Fibroblast of lung (primary cell): ENCODE data around the gene SELENOI. TPM values are rescaled to one million over a fixed set of nuclear protein-coding genes. Genes with fewer than 3 reads are reported as not detected.
A peak's percentile ranks its signal among the peaks of the same experiment; 100 is the strongest.
"Not testable (repeated sequence)": the region's sequence is repeated elsewhere in the genome, so short reads cannot be mapped to it uniquely, and the experiment has no call there.

Experiments
- DNase-seq, 2 donors: peaks; one replicate each; pipeline versions ENCODE4 v3.0.0 to v3.0.0-alpha.2; 2010; ENCODE audit warnings: low read depth in 2 of 2
- H2AFZ ChIP-seq: 2 replicates; pipeline ENCODE4 v1.5.1; 2012; ENCODE audit warnings: low read length, control low read depth, inconsistent platforms
- H3K27ac ChIP-seq: 2 replicates; pipeline ENCODE4 v1.5.1; 2011; ENCODE audit warnings: low read length, control low read depth; ENCODE audit not compliant: insufficient read depth
- H3K27me3 ChIP-seq: 2 replicates; pipeline ENCODE4 v1.5.1; 2011; ENCODE audit warnings: mild to moderate bottlenecking, low read length; ENCODE audit not compliant: control insufficient read depth, insufficient read depth
- H3K36me3 ChIP-seq: 2 replicates; pipeline ENCODE4 v1.5.1; 2011; ENCODE audit warnings: low read length; ENCODE audit not compliant: control insufficient read depth, insufficient read depth
- H3K4me1 ChIP-seq: 2 replicates; pipeline ENCODE4 v1.5.1; 2011; ENCODE audit warnings: low read length; ENCODE audit not compliant: control insufficient read depth, insufficient read depth; ENCODE audit errors: extremely low read depth
- H3K4me2 ChIP-seq: 2 replicates; pipeline ENCODE4 v1.5.1; 2011; ENCODE audit warnings: low read length, control low read depth; ENCODE audit not compliant: insufficient read depth; ENCODE audit errors: extremely low read depth
- H3K4me3 ChIP-seq, 4 experiments: fragments of 200-600 bp in 1 of 4; sonication (generic) in 1 of 4; replicated peaks in 1 of 4; 2 replicates each; pipeline ENCODE4 v1.5.1; 2011 to 2016; ENCODE audit warnings: low read length in 4 of 4, low read depth in 3 of 4, mild to moderate bottlenecking in 3 of 4, control low read depth in 2 of 4, inconsistent platforms in 1 of 4, mixed read lengths in 1 of 4; ENCODE audit not compliant: insufficient read depth in 1 of 4; ENCODE audit errors: control extremely low read depth in 1 of 4
- H3K79me2 ChIP-seq: 2 replicates; pipeline ENCODE4 v1.5.1; 2012; ENCODE audit warnings: mild to moderate bottlenecking, low read length, inconsistent platforms; ENCODE audit not compliant: control insufficient read depth, insufficient read depth
- H3K9ac ChIP-seq: 2 replicates; pipeline ENCODE4 v1.5.1; 2011; ENCODE audit warnings: mild to moderate bottlenecking, low read length, control low read depth; ENCODE audit not compliant: insufficient read depth
- H3K9me3 ChIP-seq: 2 replicates; pipeline ENCODE4 v1.5.1; 2012; ENCODE audit warnings: low read depth, low read length; ENCODE audit not compliant: control insufficient read depth, insufficient read depth
- H4K20me1 ChIP-seq: 2 replicates; pipeline ENCODE4 v1.5.1; 2011; ENCODE audit warnings: low read length; ENCODE audit not compliant: control insufficient read depth, insufficient read depth; ENCODE audit errors: extremely low read depth
- EZH2 ChIP-seq: IDR thresholded peaks from 2 replicates; pipeline ENCODE4 v1.5.1; 2012; ENCODE audit warnings: low read length, control low read depth, mild to moderate bottlenecking; ENCODE audit errors: missing control alignments
- polyA plus RNA-seq, 2 donors: library from polyadenylated mRNA; depleted of rRNA in 1 of 2; stranded (reverse) in 1 of 2; unstranded in 1 of 2; fragments of >200 nt; gene quantifications; 2 replicates each; pipeline ENCODE4 v1.2.1, GENCODE V29; 2011 to 2012; ENCODE audit warnings: missing spikeins in 1 of 2
- total RNA-seq: library from RNA; depleted of rRNA; stranded (reverse); fragments of >200 nt; gene quantifications from 2 replicates; pipeline ENCODE4 v1.2.1, GENCODE V29; 2014
- TF ChIP-seq, protein P1 (sequence below), 2 donors: IDR thresholded peaks in 1 of 2; conservative IDR thresholded peaks in 1 of 2; 1 replicate in 1 of 2; 2 replicates in 1 of 2; pipeline ENCODE4 v1.5.1; 2011 to 2012; ENCODE audit warnings: low read length in 2 of 2, control low read depth in 1 of 2, inconsistent platforms in 1 of 2, low read depth in 1 of 2, mild to moderate bottlenecking in 1 of 2

SELENOI gene
- total and polyA plus RNA-seq, 2 donors (not counting 1 experiment from before 2014, with no cell fraction given), result 11.9 to 18.8 TPM

DNA sequence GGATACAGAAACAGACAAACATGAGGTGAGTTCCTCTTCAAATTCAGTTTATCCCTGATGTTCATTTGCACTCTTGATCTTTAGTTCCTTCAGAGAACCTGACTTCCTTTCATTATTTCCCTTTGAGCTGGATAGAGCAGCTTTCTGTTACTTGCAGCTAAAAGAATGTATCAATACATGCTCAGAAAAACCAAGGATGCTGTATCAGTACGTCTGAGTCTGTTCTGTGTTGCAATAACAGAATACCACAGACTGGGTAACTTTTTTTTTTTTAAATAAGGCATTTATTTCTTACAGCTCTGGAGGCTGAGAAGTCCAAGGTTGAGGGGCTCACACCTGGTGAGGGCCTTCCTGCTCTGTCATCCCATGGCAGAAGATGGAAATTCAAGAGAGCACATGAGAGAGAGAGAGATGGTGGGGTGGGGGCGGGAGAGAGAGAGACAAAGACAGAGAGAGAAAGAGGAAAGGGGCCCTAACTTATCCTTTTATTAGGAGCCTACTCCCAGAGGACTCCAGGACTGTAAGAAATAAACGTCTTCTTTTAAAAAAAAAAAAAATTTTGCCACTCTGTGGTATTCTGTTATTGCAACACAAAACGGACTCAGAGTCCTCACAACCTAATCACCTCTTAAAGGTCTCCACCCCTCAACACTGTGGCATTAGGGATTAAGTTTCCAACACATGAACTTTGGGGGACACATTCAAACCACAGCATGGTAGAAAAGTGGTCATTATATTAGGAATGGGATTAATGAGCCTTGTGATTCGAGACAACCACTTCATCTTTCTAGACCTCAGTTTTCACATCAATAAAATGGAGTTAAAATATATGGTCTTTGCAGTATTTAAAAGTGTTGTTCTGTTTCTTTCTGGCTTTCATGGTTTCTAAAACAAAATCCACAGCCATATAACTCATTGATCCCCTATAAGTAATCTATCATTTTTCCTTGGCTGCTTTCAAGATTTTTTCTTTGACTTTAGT lies 18.4 kb upstream of the SELENOI start:
- DNase-seq, result peak; percentile 30 to 65
- Histone ChIP-seq H3K4me2 (no peak overlapping the region), H3K9ac (no peak overlapping the region), H3K27ac (no peak overlapping the region), H3K4me1 (peaks cover 2% of the 10 kb centered on the region), H2AFZ (no peak overlapping the region), H3K4me3 (no peak overlapping the region), H3K27me3 (no peaks in the 10 kb centered on the region), H3K36me3 (no peaks in the 10 kb centered on the region), H4K20me1 (no peaks in the 10 kb centered on the region), H3K79me2 (no peaks in the 10 kb centered on the region), H3K9me3 (no peaks in the 10 kb centered on the region)
- TF ChIP-seq EZH2, result no peak
- TF ChIP-seq, protein P1, sequence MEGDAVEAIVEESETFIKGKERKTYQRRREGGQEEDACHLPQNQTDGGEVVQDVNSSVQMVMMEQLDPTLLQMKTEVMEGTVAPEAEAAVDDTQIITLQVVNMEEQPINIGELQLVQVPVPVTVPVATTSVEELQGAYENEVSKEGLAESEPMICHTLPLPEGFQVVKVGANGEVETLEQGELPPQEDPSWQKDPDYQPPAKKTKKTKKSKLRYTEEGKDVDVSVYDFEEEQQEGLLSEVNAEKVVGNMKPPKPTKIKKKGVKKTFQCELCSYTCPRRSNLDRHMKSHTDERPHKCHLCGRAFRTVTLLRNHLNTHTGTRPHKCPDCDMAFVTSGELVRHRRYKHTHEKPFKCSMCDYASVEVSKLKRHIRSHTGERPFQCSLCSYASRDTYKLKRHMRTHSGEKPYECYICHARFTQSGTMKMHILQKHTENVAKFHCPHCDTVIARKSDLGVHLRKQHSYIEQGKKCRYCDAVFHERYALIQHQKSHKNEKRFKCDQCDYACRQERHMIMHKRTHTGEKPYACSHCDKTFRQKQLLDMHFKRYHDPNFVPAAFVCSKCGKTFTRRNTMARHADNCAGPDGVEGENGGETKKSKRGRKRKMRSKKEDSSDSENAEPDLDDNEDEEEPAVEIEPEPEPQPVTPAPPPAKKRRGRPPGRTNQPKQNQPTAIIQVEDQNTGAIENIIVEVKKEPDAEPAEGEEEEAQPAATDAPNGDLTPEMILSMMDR (conservative IDR thresholded peaks at IDR 0.05 in 1 of 2, IDR thresholded peaks at IDR 0.05 in 1 of 2; ENCODE audit: low read depth in 1 of 2, low read length in 2 of 2), result no peak

DNA sequence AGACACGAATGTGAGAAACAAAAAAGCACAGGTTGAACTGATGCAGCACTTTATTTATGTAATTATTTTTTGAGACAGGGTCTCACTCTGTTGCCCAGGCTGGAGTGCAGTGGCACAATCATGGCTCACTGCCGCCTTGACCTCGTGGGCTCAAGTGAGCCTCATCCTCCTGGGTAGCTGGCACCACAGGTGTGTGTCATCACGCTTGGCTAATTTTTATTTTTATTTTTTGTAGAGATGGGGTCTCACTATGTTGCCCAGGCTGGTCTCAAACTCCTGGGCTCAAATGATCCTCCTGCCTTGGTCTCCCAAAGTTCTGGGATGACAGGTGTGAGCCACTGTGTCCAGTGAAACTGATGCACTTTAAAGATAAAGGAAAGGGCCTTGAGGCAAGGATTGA lies 16.9 kb upstream of the SELENOI start:
- not testable (repeated sequence) for H3K9ac ChIP-seq, H3K79me2 ChIP-seq, H3K9me3 ChIP-seq, H3K36me3 ChIP-seq, H4K20me1 ChIP-seq, H3K27me3 ChIP-seq, H3K4me2 ChIP-seq, H2AFZ ChIP-seq, DNase-seq, H3K4me3 ChIP-seq, H3K27ac ChIP-seq, H3K4me1 ChIP-seq

DNA sequence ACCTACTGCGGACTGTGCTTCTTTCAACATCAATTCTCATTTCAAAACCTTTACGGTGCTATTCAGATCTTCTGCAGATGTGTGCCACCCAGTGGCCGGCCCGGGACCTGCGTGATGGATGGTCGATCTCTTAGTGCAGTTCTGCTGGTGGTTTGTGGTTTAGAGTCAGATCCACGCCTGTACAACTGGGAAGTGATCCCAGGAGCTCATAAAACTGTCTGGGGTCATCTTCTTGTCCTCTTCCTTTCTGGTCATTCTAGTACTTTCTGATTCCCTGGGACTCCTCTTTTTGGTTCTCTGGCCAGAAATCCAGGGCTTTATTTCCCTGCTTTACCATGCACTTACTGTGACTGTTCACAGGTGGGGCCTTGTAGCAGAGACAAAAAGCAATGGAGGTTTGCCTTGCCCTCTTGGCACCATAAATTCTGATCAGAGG lies 15.8 kb upstream of the SELENOI start:
- Histone ChIP-seq H3K9ac (no peak overlapping the region), H3K36me3 (no peaks in the 10 kb centered on the region), H2AFZ (no peak overlapping the region), H4K20me1 (no peaks in the 10 kb centered on the region), H3K4me3 (no peak overlapping the region), H3K4me2 (peak overlapping the region; percentile 5), H3K27ac (no peak overlapping the region), H3K27me3 (no peaks in the 10 kb centered on the region), H3K4me1 (peaks cover 2% of the 10 kb centered on the region), H3K9me3 (no peaks in the 10 kb centered on the region), H3K79me2 (no peaks in the 10 kb centered on the region)
- no peak for TF ChIP-seq EZH2
- TF ChIP-seq, protein P1 (conservative IDR thresholded peaks at IDR 0.05 in 1 of 2, IDR thresholded peaks at IDR 0.05 in 1 of 2; ENCODE audit: low read depth in 1 of 2, low read length in 2 of 2), result peak; percentile 86 to 96
- DNase-seq, result peak; percentile 77 to 86
